HG02852 (cell line): Measurements from ENCODE around the gene ICOSLG.
"Not testable (repeated sequence)": the region's sequence is repeated elsewhere in the genome, so short reads cannot be mapped to it uniquely, and the experiment has no call there.

Source experiments
- ATAC-seq: cut with Tn5 transposase; IDR thresholded peaks from one replicate; pipeline ENCODE4 v1.9.1; 2021; ENCODE audit warnings: mild to moderate bottlenecking, moderate library complexity; ENCODE audit not compliant: unreplicated experiment

Gene ICOSLG

GRCh38 chr21:44227614-44228013 is 13.1 kb downstream of the ICOSLG start:
- ATAC-seq: not testable (repeated sequence)

- not testable (repeated sequence) for ATAC-seq
Observed at GRCh38 chr21:44225605-44226004, 15.1 kb downstream of the ICOSLG start.

- ATAC-seq: not testable (repeated sequence)
Observed at GRCh38 chr21:44223334-44223733, 17.4 kb downstream of the ICOSLG start.

GRCh38 chr21:44220674-44221073 is 20.1 kb downstream of the ICOSLG start:
- ATAC-seq: not testable (repeated sequence)

- not testable (repeated sequence) for ATAC-seq
Observed at GRCh38 chr21:44218461-44218860, 22.3 kb downstream of the ICOSLG start.

- not testable (repeated sequence) for ATAC-seq
Observed at GRCh38 chr21:44211978-44212377, 28.8 kb downstream of the ICOSLG start.

GRCh38 chr21:44211574-44211973 is 29.2 kb downstream of the ICOSLG start:
- ATAC-seq: not testable (repeated sequence)

- not testable (repeated sequence) for ATAC-seq
Observed at GRCh38 chr21:44207860-44208646, 32.7 kb downstream of the ICOSLG start.

- ATAC-seq: peak; percentile 64
Observed at GRCh38 chr21:44206698-44207676, 33.8 kb downstream of the ICOSLG start.

GRCh38 chr21:44206187-44206586 is 34.6 kb downstream of the ICOSLG start:
- ATAC-seq: not testable (repeated sequence)

- ATAC-seq: not testable (repeated sequence)
Observed at GRCh38 chr21:44202590-44203299, 38.0 kb downstream of the ICOSLG start.

GRCh38 chr21:44199997-44200396 is 40.7 kb downstream of the ICOSLG start:
- not testable (repeated sequence) for ATAC-seq

GRCh38 chr21:44199448-44199847 is 41.3 kb downstream of the ICOSLG start:
- no peak for ATAC-seq

GRCh38 chr21:44197156-44197516 is 43.6 kb downstream of the ICOSLG start:
- ATAC-seq: not testable (repeated sequence)

- ATAC-seq: not testable (repeated sequence)
Observed at GRCh38 chr21:44196212-44197155, 44.3 kb downstream of the ICOSLG start.

- not testable (repeated sequence) for ATAC-seq
Observed at GRCh38 chr21:44194888-44195287, 45.9 kb downstream of the ICOSLG start.

- ATAC-seq: not testable (repeated sequence)
Observed at GRCh38 chr21:44194451-44194850, 46.3 kb downstream of the ICOSLG start.

- ATAC-seq: not testable (repeated sequence)
Observed at GRCh38 chr21:44193108-44193507, 47.6 kb downstream of the ICOSLG start.

- not testable (repeated sequence) for ATAC-seq
Observed at GRCh38 chr21:44190349-44191271, 50.1 kb downstream of the ICOSLG start.
